H9 (cell line): ENCODE data around the gene TTC39C. TPM values are rescaled to one million over a fixed set of nuclear protein-coding genes. Genes with fewer than 3 reads are reported as not detected.

ENCODE experiments used
- DNase-seq: peaks from one replicate; pipeline ENCODE4 v3.0.0-alpha.2; 2017
- H2AFZ ChIP-seq: one replicate; pipeline ENCODE4 v1.6.1; 2013; ENCODE audit warnings: mild to moderate bottlenecking, low read length, control low read depth, moderate library complexity
- H2AK5ac ChIP-seq: 2 replicates; pipeline ENCODE4 v1.6.1; 2013; ENCODE audit warnings: low read length, control low read depth, mixed read lengths; ENCODE audit not compliant: insufficient read length
- H2BK120ac ChIP-seq: one replicate; pipeline ENCODE4 v1.6.1; 2013; ENCODE audit warnings: low read depth, mild to moderate bottlenecking, low read length, control low read depth, inconsistent platforms; ENCODE audit not compliant: poor library complexity, severe bottlenecking
- H2BK12ac ChIP-seq: 2 replicates; pipeline ENCODE4 v1.6.1; 2013; ENCODE audit warnings: low read length, control low read depth, mixed read lengths, low read depth; ENCODE audit not compliant: insufficient read length
- H2BK15ac ChIP-seq: 2 replicates; pipeline ENCODE4 v1.6.1; 2013; ENCODE audit warnings: low read depth, low read length, control low read depth
- H2BK20ac ChIP-seq: one replicate; pipeline ENCODE4 v1.6.1; 2013; ENCODE audit warnings: low read depth, mild to moderate bottlenecking, low read length, control low read depth, inconsistent platforms; ENCODE audit not compliant: poor library complexity, severe bottlenecking
- H2BK5ac ChIP-seq: 2 replicates; pipeline ENCODE4 v1.6.1; 2013; ENCODE audit warnings: low read length, control low read depth, mixed read lengths; ENCODE audit not compliant: insufficient read length
- H3K14ac ChIP-seq: 2 replicates; pipeline ENCODE4 v1.6.1; 2013; ENCODE audit warnings: low read length, control low read depth; ENCODE audit not compliant: insufficient read depth
- H3K18ac ChIP-seq: 2 replicates; pipeline ENCODE4 v1.6.1; 2013; ENCODE audit warnings: low read depth, mild to moderate bottlenecking, mixed read lengths, low read length, control low read depth; ENCODE audit not compliant: insufficient read length
- H3K23ac ChIP-seq: 2 replicates; pipeline ENCODE4 v1.6.1; 2013; ENCODE audit warnings: low read length, control low read depth, mixed read lengths, low read depth; ENCODE audit not compliant: insufficient read length
- H3K23me2 ChIP-seq: 2 replicates; pipeline ENCODE4 v1.6.1; 2013; ENCODE audit warnings: low read depth, mild to moderate bottlenecking, mixed read lengths, low read length, control low read depth; ENCODE audit not compliant: insufficient read length, poor library complexity, severe bottlenecking
- H3K27ac ChIP-seq: 2 replicates; pipeline ENCODE4 v1.5.1; 2013; ENCODE audit warnings: low read length, control low read depth, mixed read lengths, low read depth; ENCODE audit not compliant: insufficient read length
- H3K27me3 ChIP-seq: 2 replicates; pipeline ENCODE4 v1.6.1; 2013; ENCODE audit warnings: low read length, control low read depth, inconsistent platforms; ENCODE audit not compliant: insufficient read depth
- H3K4ac ChIP-seq: 2 replicates; pipeline ENCODE4 v1.6.1; 2013; ENCODE audit warnings: low read depth, mild to moderate bottlenecking, control low read depth, inconsistent platforms, low read length, moderate library complexity
- H3K4me1 ChIP-seq: 2 replicates; pipeline ENCODE4 v1.6.1; 2013; ENCODE audit warnings: low read length, control low read depth, inconsistent platforms; ENCODE audit not compliant: insufficient read depth
- H3K4me2 ChIP-seq: 2 replicates; pipeline ENCODE4 v1.6.1; 2013; ENCODE audit warnings: low read length, control low read depth, mixed read lengths; ENCODE audit not compliant: insufficient read length, insufficient read depth
- H3K56ac ChIP-seq: 2 replicates; pipeline ENCODE4 v1.6.1; 2013; ENCODE audit warnings: low read depth, mild to moderate bottlenecking, mixed read lengths, low read length, control low read depth; ENCODE audit not compliant: insufficient read length
- H3K79me1 ChIP-seq: 2 replicates; pipeline ENCODE4 v1.6.1; 2013; ENCODE audit warnings: low read depth, mild to moderate bottlenecking, moderate library complexity, low read length, control low read depth, inconsistent platforms; ENCODE audit not compliant: insufficient read depth, poor library complexity, severe bottlenecking
- H3K79me2 ChIP-seq: 2 replicates; pipeline ENCODE4 v1.6.1; 2013; ENCODE audit warnings: low read length, control low read depth, inconsistent platforms; ENCODE audit not compliant: insufficient read depth
- H3K9ac ChIP-seq: 2 replicates; pipeline ENCODE4 v1.6.1; 2013; ENCODE audit warnings: low read length, control low read depth, mixed read lengths; ENCODE audit not compliant: insufficient read length; ENCODE audit errors: extremely low read depth
- H3K9me3 ChIP-seq: one replicate; pipeline ENCODE4 v1.6.1; 2013; ENCODE audit warnings: low read depth, low read length, inconsistent platforms; ENCODE audit not compliant: control insufficient read depth
- H3T11ph ChIP-seq: one replicate; pipeline ENCODE4 v1.6.1; 2013; ENCODE audit warnings: mild to moderate bottlenecking, low read length, control low read depth, inconsistent platforms
- H4K20me1 ChIP-seq: one replicate; pipeline ENCODE4 v1.6.1; 2013; ENCODE audit not compliant: control insufficient read depth, insufficient read length, insufficient read depth
- H4K5ac ChIP-seq: 2 replicates; pipeline ENCODE4 v1.6.1; 2013; ENCODE audit warnings: low read depth, mild to moderate bottlenecking, mixed read lengths, low read length, control low read depth; ENCODE audit not compliant: insufficient read length
- H4K8ac ChIP-seq: replicated peaks from 2 replicates; pipeline ENCODE4 v1.6.1; 2013; ENCODE audit warnings: low read length, control low read depth, mixed read lengths, low read depth; ENCODE audit not compliant: insufficient read length
- H4K91ac ChIP-seq: 2 replicates; pipeline ENCODE4 v1.6.1; 2013; ENCODE audit warnings: low read depth, mild to moderate bottlenecking, moderate library complexity, mixed read lengths, low read length, control low read depth; ENCODE audit not compliant: insufficient read length
- H3K27ac Mint-ChIP-seq, 3 experiments: 2 replicates in 2 of 3; 3 replicates in 1 of 3; pipeline ENCODE4 v1.8.0; 2020 to 2021; ENCODE audit warnings: mixed read lengths in 3 of 3, mild to moderate bottlenecking in 1 of 3, moderate library complexity in 1 of 3
- H3K27me3 Mint-ChIP-seq: 2 replicates; pipeline ENCODE4 v1.8.0; 2021; ENCODE audit warnings: low read depth, mild to moderate bottlenecking, moderate library complexity, mixed read lengths
- H3K36me3 Mint-ChIP-seq, 3 experiments: 2 replicates in 2 of 3; 3 replicates in 1 of 3; pipeline ENCODE4 v1.8.0; 2020 to 2021; ENCODE audit warnings: low read depth in 3 of 3, mixed read lengths in 3 of 3; ENCODE audit not compliant: insufficient read depth in 1 of 3
- H3K4me1 Mint-ChIP-seq, 2 experiments: 2 replicates each; pipeline ENCODE4 v1.8.0; 2020; ENCODE audit warnings: mixed read lengths in 2 of 2
- H3K4me3 Mint-ChIP-seq, 2 experiments: 2 replicates in 1 of 2; 3 replicates in 1 of 2; pipeline ENCODE4 v1.8.0; 2020 to 2021; ENCODE audit warnings: mild to moderate bottlenecking in 2 of 2, mixed read lengths in 2 of 2, moderate library complexity in 1 of 2
- H3K9me3 Mint-ChIP-seq, 2 experiments: 2 replicates in 1 of 2; 3 replicates in 1 of 2; pipeline ENCODE4 v1.8.0; 2020; ENCODE audit warnings: mild to moderate bottlenecking in 2 of 2, mixed read lengths in 2 of 2, moderate library complexity in 1 of 2
- CTCF ChIP-seq: fragments of 200-600 bp; sonication (generic); conservative IDR thresholded peaks from 3 replicates; pipeline ENCODE4 v1.8.0; 2021; ENCODE audit warnings: antibody characterized with exemption, mild to moderate bottlenecking
- WGBS: extraction: QIAGEN DNeasy Blood & Tissue Kit; methylation state at CpG from one replicate; pipeline ENCODE4 v1.1.7; 2013; ENCODE audit warnings: missing lambda C conversion rate, low lambda C conversion rate, mixed read lengths; ENCODE audit not compliant: insufficient read length; ENCODE audit errors: extremely low coverage; 5-methylcytosine and 5-hydroxymethylcytosine counted together
- total RNA-seq: library from RNA; stranded (reverse); gene quantifications from 2 replicates; pipeline ENCODE4 v1.2.1, GENCODE V29; 2021

Gene TTC39C
- total RNA-seq, 1 experiment from 2014 or later: 18.0 TPM

- Histone ChIP-seq H3K79me1 (no peaks in the 10 kb centered on the region), H3K9me3 (no peaks in the 10 kb centered on the region), H2AFZ (no peak overlapping the region), H2BK5ac (no peak overlapping the region), H4K91ac (no peak overlapping the region), H3K23me2 (no peaks in the 10 kb centered on the region), H2AK5ac (no peak overlapping the region), H4K5ac (no peak overlapping the region), H3K23ac (no peak overlapping the region), H3T11ph (no peak overlapping the region), H3K27ac (no peak overlapping the region), H3K4ac (no peak overlapping the region), H3K4me2 (no peak overlapping the region), H2BK15ac (no peak overlapping the region), H3K79me2 (no peaks in the 10 kb centered on the region), H2BK12ac (no peak overlapping the region), H2BK120ac (no peak overlapping the region), H2BK20ac (no peak overlapping the region), H3K9ac (no peak overlapping the region), H3K27me3 (no peaks in the 10 kb centered on the region), H4K8ac (no peak overlapping the region), H4K20me1 (no peaks in the 10 kb centered on the region), H3K14ac (no peak overlapping the region), H3K18ac (no peak overlapping the region), H3K56ac (no peak overlapping the region), H3K4me1 (no peaks in the 10 kb centered on the region)
- Mint-ChIP-seq H3K4me3 (no peak overlapping the region), H3K9me3 (no peaks in the 10 kb centered on the region), H3K36me3 (peaks cover 2 to 11% (median 4%) of the 10 kb centered on the region in 3 experiments; a peak in 4 of 7 replicates), H3K27ac (peak overlapping the region in 1 of 3 experiments; percentile 36; a peak in 2 of 7 replicates), H3K27me3 (no peaks in the 10 kb centered on the region), H3K4me1 (no peaks in the 10 kb centered on the region)
- WGBS: no CpG with 5 or more reads among the region's 3 CpGs
- no peak for DNase-seq
- TF ChIP-seq CTCF: no peak
These were observed 113.2 kb downstream of the TTC39C start for GRCh38 chr18:24127735-24128134.
